Measurements from ENCODE around the gene PTPRQ. TPM values are rescaled to one million over a fixed set of nuclear protein-coding genes. Genes with fewer than 3 reads are reported as not detected.
"Not testable (repeated sequence)": the region's sequence is repeated elsewhere in the genome, so short reads cannot be mapped to it uniquely, and the experiment has no call there.

Gene PTPRQ
- total RNA-seq, 2 donors from 2014 or later = not detected

GRCh38 chr12:80456513-80456912 lies 12.5 kb downstream of the PTPRQ start:
- ATAC-seq = no peak
- intact Hi-C loops (cut with DNase I, micrococcal nuclease) = no loop called here
- DNase-seq = no peak

GRCh38 chr12:80460972-80461371 lies 16.9 kb downstream of the PTPRQ start:
- intact Hi-C loops (cut with DNase I, micrococcal nuclease) = no loop called here
- no peak for ATAC-seq

DNA sequence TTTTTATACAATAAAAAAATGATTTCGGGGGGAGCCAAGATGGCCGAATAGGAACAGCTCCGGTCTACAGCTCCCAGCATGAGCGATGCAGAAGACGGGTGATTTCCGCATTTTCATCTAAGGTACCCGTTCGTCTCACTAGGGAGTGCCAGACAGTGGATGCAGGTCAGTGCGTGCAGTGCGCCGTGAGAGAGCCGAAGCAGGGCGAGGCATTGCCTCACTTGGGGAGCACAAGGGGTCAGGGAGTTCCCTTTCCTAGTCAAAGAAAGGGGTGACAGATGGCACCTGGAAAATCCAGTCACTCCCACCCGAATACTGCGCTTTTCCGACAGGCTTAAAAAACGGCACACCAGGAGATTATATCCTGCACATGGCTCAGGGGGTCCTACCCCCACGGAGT lies 17.8 kb downstream of the PTPRQ start:
- intact Hi-C loops (cut with DNase I, micrococcal nuclease); DNase-seq; ATAC-seq: not testable (repeated sequence)

More at GRCh38 chr12:80460972-80461371, 16.9 kb downstream of the PTPRQ start:
- no peak for DNase-seq

DNA sequence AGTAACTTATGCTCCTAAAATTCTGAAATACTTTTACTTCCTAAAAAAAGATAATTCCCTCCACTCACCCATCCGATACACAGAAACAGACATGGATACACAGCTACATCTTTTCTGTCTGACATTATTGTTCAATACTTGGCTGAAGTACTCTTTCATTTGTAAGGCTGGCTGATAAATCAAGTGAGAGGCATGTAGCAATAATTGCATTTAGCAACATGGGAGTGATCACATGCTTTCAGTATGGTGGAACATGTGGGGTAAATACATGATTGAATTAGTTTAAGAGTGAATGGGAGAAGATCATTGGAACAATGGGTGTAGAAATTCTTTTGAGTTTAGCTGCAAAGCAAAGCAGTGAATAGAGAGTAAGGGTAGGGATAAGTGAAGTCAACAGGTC lies 25.6 kb downstream of the PTPRQ start:
- no peak for DNase-seq
- ATAC-seq = no peak
- intact Hi-C loops (cut with DNase I, micrococcal nuclease) = no loop called here

- intact Hi-C loops (cut with DNase I, micrococcal nuclease) = no loop called here
- DNase-seq (no peak), ATAC-seq (no peak)
Measured at GRCh38 chr12:80470403-80470802, 26.4 kb downstream of the PTPRQ start.

GRCh38 chr12:80472236-80472635 lies 28.2 kb downstream of the PTPRQ start:
- DNase-seq (no peak), ATAC-seq (no peak)
- intact Hi-C loops (cut with DNase I, micrococcal nuclease) = no loop called here

DNA sequence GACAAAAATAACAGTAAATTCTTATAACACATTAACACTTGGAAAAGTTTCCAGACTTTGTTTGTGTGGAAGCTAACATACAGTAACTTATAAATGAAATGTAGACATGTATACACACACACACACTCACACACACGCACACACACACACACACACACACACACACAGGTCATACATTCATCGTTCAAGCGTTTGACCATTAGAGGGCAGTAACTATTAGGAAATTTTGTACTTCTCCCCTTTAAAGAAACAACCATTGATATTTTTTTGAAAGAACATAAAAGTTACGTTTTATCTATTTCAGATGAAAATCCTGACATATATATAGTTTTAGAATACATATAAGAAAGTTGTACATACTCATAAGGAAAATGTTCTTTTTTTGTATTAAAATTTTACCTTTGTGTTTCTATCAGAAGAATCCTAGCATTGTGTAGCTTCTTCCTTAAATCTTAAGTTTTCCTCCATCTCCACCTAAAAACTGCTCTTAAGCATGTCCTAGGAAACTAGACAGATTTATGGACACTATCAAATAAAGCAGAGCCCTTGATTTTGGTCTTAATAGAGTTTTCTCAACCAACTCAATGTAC lies 29.0 kb downstream of the PTPRQ start:
- intact Hi-C loops (cut with DNase I, micrococcal nuclease) = no loop called here
- no peak for DNase-seq
- ATAC-seq = peak; percentile 36

DNA sequence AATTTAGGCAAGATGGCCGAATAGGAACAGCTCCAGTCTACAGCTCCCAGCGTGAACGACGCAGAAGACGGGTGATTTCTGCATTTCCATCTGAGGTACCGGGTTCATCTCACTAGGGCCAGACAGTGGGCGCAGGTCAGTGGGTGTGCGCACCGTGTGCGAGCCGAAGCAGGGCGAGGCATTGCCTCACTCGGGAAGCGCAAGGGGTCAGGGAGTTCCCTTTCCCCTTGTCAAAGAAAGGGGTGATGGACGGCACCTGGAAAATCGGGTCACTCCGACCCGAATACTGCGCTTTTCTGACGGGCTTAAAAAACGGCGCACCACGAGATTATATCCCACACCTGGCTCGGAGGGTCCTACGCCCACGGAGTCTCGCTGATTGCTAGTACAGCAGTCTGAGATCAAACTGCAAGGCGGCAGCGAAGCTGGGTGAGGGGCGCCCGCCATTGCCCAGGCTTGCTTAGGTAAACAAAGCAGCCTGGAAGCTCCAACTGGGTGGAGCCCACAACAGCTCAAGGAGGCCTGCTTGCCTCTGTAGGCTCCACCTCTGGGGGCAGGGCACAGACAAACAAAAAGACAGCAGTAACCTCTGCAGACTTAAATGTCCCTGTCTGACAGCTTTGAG lies 33.6 kb downstream of the PTPRQ start:
- intact Hi-C loops (cut with DNase I, micrococcal nuclease); DNase-seq: not testable (repeated sequence)

DNA sequence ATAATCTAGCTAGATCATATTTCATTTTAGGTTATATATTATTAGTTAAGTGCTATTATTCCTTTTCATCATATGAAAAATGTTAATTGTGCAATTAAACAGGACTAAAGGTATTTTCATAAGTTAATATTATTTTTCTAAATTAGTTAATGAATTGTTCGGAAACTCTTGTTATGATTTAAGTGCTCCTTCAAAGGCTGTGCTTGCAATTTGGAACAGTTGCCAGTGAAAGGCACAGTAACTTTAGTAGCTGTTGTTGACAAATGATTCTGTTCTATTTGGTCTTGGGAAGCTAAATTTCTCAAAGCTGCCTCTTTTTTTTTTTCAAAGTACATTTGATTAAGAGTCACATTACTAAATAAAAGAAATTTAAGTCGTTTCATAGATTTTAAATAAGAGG lies 40.7 kb downstream of the PTPRQ start:
- DNase-seq (no peak), ATAC-seq (no peak)
- intact Hi-C loops (cut with DNase I, micrococcal nuclease) = no loop called here

More for the DNA sequence above, 33.6 kb downstream of the PTPRQ start:
- not testable (repeated sequence) for ATAC-seq

DNA sequence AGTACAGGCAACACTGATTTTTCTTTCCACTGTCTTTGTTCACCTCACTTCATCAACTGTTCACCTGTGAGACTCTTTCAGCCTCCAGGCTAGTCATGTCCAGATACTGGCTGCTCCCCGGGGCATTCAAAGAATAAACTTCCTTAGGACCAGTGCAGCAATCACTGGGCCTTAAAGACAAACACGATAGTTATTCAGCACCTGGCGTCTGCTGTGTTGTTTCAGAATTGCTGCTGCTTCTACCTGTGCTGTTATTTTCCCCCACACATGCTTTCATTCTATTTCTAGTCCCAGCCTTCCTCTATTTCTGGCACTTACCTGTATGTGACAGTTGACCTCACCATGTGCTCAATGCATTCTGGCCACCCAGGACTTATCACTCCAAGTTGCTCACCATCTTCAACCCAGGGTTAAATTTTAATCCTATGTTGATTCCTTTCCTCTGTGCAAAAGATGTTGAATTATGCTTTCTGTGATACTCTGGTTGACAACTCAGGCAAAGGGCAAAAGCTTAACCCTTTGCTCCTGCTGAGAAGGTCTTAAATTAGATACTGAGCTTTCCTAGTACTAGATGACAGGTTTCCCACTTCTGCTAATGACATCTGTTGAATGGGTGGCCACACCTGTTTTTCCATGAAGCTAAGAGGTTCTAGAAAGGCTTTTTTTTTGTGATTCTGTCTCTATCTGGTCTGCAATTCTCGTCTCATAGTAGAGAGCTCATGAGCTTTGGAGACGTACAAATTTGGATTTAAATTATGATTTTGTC lies 41.4 kb downstream of the PTPRQ start:
- intact Hi-C loops (cut with DNase I, micrococcal nuclease) = no loop called here
- DNase-seq (no peak), ATAC-seq (no peak)

- ATAC-seq (no peak), DNase-seq (no peak)
- intact Hi-C loops (cut with DNase I, micrococcal nuclease) = no loop called here
Measured at GRCh38 chr12:80490329-80490728, 46.3 kb downstream of the PTPRQ start.

DNA sequence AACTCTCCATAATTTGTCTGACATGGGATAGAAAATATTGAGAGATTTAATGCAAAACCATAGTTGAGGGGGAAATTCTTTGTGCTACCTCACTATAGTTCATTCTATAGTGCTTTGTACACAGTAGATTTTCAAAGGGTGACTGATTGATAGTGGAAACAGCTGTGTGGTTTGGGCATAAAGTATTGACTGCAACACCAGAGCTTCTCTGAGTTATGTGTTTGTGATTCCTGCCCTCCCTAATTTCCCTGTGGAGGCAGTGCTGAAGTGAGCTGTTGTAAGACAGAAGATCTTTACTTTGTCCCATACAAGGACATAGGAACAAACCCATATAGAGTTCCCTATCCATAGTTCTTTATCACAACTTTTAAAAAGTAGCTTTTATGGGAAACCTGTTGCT lies 47.1 kb downstream of the PTPRQ start:
- ATAC-seq (no peak), DNase-seq (no peak)
- intact Hi-C loops (cut with DNase I, micrococcal nuclease) = no loop called here

GRCh38 chr12:80493466-80493865 lies 49.4 kb downstream of the PTPRQ start:
- ATAC-seq = no peak

GRCh38 chr12:80494836-80495235 lies 50.8 kb downstream of the PTPRQ start:
- ATAC-seq (no peak), DNase-seq (no peak)
- intact Hi-C loops (cut with DNase I, micrococcal nuclease) = no loop called here

More at GRCh38 chr12:80493466-80493865, 49.4 kb downstream of the PTPRQ start:
- intact Hi-C loops (cut with DNase I, micrococcal nuclease) = no loop called here
- no peak for DNase-seq

- DNase-seq (no peak), ATAC-seq (no peak)
- intact Hi-C loops (cut with DNase I, micrococcal nuclease) = no loop called here
Measured at GRCh38 chr12:80498059-80498728, 54.2 kb downstream of the PTPRQ start.

DNA sequence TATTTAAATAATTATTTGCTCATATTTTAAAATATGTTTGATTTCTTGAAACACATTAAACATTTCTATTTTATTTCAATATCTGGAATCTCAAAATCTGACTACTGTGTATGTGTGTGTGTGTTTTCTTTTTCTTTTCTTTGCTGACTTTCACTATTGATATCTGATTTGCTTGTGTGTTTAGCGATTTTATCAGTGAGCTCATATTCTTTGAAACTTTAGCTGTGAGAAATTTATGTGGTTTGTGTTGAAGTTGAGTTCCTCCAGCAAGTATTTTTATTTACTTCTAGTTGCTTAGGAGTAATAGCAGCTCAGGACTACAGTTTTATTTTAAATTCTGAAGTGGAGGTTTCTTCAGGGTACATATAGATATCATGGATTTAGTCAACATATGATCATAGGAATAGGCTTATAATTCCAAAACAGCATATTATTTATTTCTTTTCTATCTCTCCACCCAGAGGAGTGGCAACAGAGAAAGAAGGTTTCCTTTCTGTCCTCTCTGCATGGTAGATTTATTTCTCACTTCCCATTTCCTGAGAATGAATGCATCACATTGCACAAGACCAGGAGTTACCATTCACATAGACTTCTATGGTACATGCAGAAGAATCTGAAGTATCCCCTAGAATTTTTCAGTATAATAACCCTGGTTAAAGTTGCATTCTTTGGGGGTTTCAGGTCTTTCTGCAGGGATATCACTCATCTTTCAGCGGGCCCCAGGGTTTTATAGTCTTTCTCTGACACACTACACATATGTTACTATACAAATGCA lies 60.5 kb downstream of the PTPRQ start:
- no peak for ATAC-seq
- intact Hi-C loops (cut with DNase I, micrococcal nuclease) = no loop called here
- DNase-seq = no peak

DNA sequence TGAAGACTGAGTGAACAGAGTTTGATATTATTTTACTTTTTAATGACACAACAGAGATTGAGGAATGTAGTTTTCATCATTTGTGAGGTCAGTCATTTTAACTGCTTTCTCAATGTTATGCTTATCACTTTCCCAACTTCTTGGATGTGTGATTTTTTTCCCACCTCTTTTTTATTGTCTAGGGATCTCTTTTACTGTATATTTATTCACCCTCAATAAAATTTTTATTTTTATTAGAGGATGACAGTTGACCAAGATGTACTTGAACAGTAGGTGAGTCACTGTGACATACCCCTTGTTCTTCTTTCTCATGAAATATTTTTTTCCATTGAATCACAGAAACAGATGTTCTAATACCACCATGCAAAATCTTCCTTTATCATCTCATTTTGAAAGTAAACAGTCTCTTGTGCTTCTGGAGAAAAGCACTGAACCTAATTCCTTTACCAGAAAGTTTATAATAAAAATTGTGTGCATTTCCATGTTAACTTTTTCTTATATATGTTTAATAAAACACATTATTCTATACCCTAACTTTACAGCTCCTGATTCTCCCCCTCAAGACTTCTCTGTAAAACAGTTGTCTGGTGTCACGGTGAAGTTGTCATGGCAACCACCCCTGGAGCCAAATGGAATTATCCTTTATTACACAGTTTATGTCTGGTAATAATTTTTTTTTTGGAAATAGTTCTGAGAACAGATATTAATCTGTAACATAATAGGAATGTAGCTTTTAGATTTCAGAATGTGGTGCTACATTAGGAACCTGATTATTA lies 65.9 kb downstream of the PTPRQ start:
- intact Hi-C loops (cut with DNase I, micrococcal nuclease) = no loop called here
- ATAC-seq (no peak), DNase-seq (no peak)

GRCh38 chr12:80512781-80513180 lies 68.7 kb downstream of the PTPRQ start:
- intact Hi-C loops (cut with DNase I, micrococcal nuclease) = no loop called here
- DNase-seq (no peak), ATAC-seq (no peak)
